Measurements from ENCODE around the gene RAPGEF3.

The RAPGEF3 gene

DNA sequence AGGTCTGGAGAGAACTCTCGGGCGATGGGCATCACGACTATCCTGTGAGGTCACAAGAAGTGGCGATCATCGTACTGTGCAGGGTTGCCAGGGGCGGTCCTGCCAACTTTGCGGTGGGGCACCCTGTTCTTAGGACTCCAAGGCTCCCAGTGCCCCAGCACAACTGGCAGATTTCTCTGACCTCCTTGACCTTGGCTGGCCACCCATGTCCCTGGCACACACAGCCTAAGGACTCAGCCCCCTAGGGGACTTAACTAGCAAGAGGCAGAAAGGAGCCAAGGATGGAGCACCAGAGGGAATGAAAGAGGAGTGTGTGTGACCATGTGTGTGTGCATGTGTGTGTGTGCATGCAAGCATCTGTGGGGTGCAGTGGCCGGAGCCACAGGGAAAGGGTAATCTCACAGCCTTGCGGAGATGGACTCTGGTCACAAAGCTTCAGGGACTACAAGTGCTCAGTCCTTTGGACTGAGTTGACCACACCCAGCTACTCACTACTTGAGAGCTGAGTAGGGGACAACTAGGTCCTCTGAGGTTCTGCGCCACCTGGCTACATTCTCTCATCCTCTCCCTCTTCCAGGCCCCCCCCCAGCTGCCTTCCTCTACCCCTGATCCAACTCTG lies 28.1 kb upstream of the RAPGEF3 start (continued):
- TF ChIP-seq CREB5 (CRISPR knock-in tag; IDR thresholded peaks at IDR 0.05; ENCODE audit: low read depth) (no peak), TOX (CRISPR knock-in tag; IDR thresholded peaks at IDR 0.05; ENCODE audit: borderline replicate concordance) (no peak), OSR1 (CRISPR knock-in tag; IDR thresholded peaks at IDR 0.05) (no peak), ZC3H10 (CRISPR knock-in tag; IDR thresholded peaks at IDR 0.05) (no peak)

GRCh38 chr12:47785887-47786661 lies 27.4 kb upstream of the RAPGEF3 start:
- no peak for TF ChIP-seq TSHZ2 (CRISPR knock-in tag; IDR thresholded peaks at IDR 0.05)
- no peak for TF ChIP-seq GLIS3 (CRISPR knock-in tag; IDR thresholded peaks at IDR 0.05)
- no peak for TF ChIP-seq CSRNP3 (CRISPR knock-in tag; IDR thresholded peaks at IDR 0.05)
- TF ChIP-seq TOX (CRISPR knock-in tag; IDR thresholded peaks at IDR 0.05; ENCODE audit: borderline replicate concordance), result no peak
- no peak for TF ChIP-seq POU6F1 (CRISPR knock-in tag; IDR thresholded peaks at IDR 0.05; ENCODE audit: borderline replicate concordance, low read depth)
- TF ChIP-seq, protein P1, sequence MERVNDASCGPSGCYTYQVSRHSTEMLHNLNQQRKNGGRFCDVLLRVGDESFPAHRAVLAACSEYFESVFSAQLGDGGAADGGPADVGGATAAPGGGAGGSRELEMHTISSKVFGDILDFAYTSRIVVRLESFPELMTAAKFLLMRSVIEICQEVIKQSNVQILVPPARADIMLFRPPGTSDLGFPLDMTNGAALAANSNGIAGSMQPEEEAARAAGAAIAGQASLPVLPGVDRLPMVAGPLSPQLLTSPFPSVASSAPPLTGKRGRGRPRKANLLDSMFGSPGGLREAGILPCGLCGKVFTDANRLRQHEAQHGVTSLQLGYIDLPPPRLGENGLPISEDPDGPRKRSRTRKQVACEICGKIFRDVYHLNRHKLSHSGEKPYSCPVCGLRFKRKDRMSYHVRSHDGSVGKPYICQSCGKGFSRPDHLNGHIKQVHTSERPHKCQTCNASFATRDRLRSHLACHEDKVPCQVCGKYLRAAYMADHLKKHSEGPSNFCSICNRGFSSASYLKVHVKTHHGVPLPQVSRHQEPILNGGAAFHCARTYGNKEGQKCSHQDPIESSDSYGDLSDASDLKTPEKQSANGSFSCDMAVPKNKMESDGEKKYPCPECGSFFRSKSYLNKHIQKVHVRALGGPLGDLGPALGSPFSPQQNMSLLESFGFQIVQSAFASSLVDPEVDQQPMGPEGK (CRISPR knock-in tag; IDR thresholded peaks at IDR 0.05; ENCODE audit: borderline replicate concordance), result no peak
- no peak for TF ChIP-seq RARB (CRISPR knock-in tag; IDR thresholded peaks at IDR 0.05)
- TF ChIP-seq ZFP30 (CRISPR knock-in tag; IDR thresholded peaks at IDR 0.05), result no peak
- ATAC-seq, result no peak

DNA sequence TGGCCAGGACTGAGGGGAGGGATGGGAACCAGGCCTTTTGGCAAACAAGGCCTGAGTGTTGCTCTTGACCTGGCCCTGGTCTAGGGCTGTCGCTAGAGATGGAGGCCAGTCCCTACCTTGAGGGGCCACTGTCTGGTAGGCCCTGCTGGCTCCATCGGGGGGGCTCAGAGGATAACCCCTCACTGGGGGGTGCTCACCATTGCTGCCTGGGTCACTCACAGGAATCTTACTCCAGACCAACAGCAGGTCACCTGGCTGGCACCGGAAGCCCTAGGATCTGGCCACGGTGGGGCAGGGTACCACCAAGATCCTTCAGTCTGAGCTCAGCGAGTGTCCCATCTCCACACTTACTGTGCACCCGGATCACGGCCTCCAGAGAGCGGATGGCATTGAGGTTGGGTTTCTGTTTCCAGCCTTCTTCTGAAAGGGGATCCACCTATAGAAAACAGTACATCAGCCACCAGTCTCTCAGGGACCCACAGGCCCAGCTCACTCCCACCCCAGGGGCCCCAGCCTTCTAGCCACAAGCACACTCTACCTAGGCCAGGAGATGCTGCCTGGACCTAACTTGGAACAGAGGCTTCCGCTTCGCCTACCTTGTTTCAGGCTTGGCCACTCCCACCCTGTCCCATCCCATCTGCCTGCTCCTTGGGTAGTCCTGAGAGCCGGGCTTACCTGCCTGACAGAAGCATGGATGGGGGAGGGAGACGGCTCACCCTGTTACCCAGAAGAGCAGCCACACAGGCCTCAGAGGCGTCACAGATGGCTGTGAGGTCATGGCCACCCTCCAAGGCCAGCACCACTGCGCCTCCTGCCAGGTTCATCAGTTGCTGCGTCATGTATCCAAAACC lies 26.6 kb upstream of the RAPGEF3 start:
- no peak for TF ChIP-seq SNAI2 (CRISPR knock-in tag; IDR thresholded peaks at IDR 0.05)
- no peak for TF ChIP-seq CSDC2 (CRISPR knock-in tag; IDR thresholded peaks at IDR 0.05)
- TF ChIP-seq ARNTL (CRISPR knock-in tag; IDR thresholded peaks at IDR 0.05; ENCODE audit: borderline replicate concordance, low read depth), result no peak
- no peak for TF ChIP-seq TOX (CRISPR knock-in tag; IDR thresholded peaks at IDR 0.05; ENCODE audit: borderline replicate concordance)
- TF ChIP-seq ISL1 (CRISPR knock-in tag; IDR thresholded peaks at IDR 0.05), result no peak
- no peak for TF ChIP-seq TSHZ2 (CRISPR knock-in tag; IDR thresholded peaks at IDR 0.05)
- TF ChIP-seq ZNF565 (CRISPR knock-in tag; conservative IDR thresholded peaks at IDR 0.05; ENCODE audit: low read depth), result no peak
- no peak for ATAC-seq
